DND-41 (cell line): ENCODE results near the gene PAMR1.
A peak's percentile ranks its signal among the peaks of the same experiment; 100 is the strongest.

Experiments
- ATAC-seq: fragments of 200-7000 bp; cut with Tn5 transposase; 3 replicates; pipeline ENCODE4 v1.9.1; 2021; ENCODE audit warnings: low read depth; ENCODE audit not compliant: insufficient read depth
- DNase-seq: peaks from one replicate; pipeline ENCODE4 v3.0.0-alpha.2; 2020
- H2AFZ ChIP-seq: 2 replicates; pipeline ENCODE4 v1.6.0; 2012; ENCODE audit warnings: low read depth, low read length
- H3K27ac ChIP-seq: 2 replicates; pipeline ENCODE4 v1.5.1; 2012; ENCODE audit warnings: low read length, inconsistent platforms
- H3K27me3 ChIP-seq: fragments of 200-600 bp; sonication (generic); 2 replicates; pipeline ENCODE4 v1.6.0; 2012; ENCODE audit warnings: low read length, mild to moderate bottlenecking, inconsistent platforms; ENCODE audit not compliant: insufficient read depth, poor library complexity
- H3K36me3 ChIP-seq: 2 replicates; pipeline ENCODE4 v1.5.1; 2012; ENCODE audit warnings: low read length, inconsistent platforms; ENCODE audit not compliant: insufficient read depth
- H3K4me1 ChIP-seq: 2 replicates; pipeline ENCODE4 v1.5.1; 2012; ENCODE audit warnings: mild to moderate bottlenecking, low read length; ENCODE audit not compliant: insufficient read depth
- H3K4me2 ChIP-seq: 2 replicates; pipeline ENCODE4 v1.6.0; 2012; ENCODE audit warnings: mild to moderate bottlenecking, moderate library complexity, low read length, inconsistent platforms; ENCODE audit not compliant: insufficient read depth
- H3K4me3 ChIP-seq, 2 experiments: fragments of 200-600 bp in 1 of 2; shearing (Covaris generic) in 1 of 2; 2 replicates each; pipeline ENCODE4 v1.5.1; 2012 to 2016; ENCODE audit warnings: inconsistent platforms in 2 of 2, low read length in 2 of 2, mild to moderate bottlenecking in 2 of 2, low read depth in 1 of 2, moderate library complexity in 1 of 2
- H3K79me2 ChIP-seq: 2 replicates; pipeline ENCODE4 v1.6.0; 2012; ENCODE audit warnings: low read length, inconsistent platforms; ENCODE audit not compliant: insufficient read depth
- H3K9ac ChIP-seq: 2 replicates; pipeline ENCODE4 v1.6.0; 2012; ENCODE audit warnings: low read depth, mild to moderate bottlenecking, inconsistent platforms, low read length, moderate library complexity
- H3K9me3 ChIP-seq: 2 replicates; pipeline ENCODE4 v1.5.1; 2012; ENCODE audit warnings: low read length, moderate library complexity, mild to moderate bottlenecking, inconsistent platforms; ENCODE audit not compliant: insufficient read depth, severe bottlenecking
- H4K20me1 ChIP-seq: 2 replicates; pipeline ENCODE4 v1.6.0; 2012; ENCODE audit warnings: low read length; ENCODE audit not compliant: insufficient read depth
- EZH2 ChIP-seq: IDR thresholded peaks from 3 replicates; pipeline ENCODE4 v1.6.1; 2012; ENCODE audit warnings: borderline replicate concordance, low read depth, mild to moderate bottlenecking, moderate library complexity, low read length, inconsistent platforms; ENCODE audit not compliant: severe bottlenecking
- TF ChIP-seq, protein P1 (sequence below): IDR thresholded peaks from 2 replicates; pipeline ENCODE4 v1.5.1; 2012; ENCODE audit warnings: borderline replicate concordance, low read length, moderate library complexity, mild to moderate bottlenecking; ENCODE audit not compliant: poor library complexity, severe bottlenecking; ENCODE audit errors: extremely low read depth

Gene PAMR1

GRCh38 chr11:35393098-35393497 lies 132.3 kb downstream of the PAMR1 start:
- TF ChIP-seq EZH2: no peak
- TF ChIP-seq, protein P1, sequence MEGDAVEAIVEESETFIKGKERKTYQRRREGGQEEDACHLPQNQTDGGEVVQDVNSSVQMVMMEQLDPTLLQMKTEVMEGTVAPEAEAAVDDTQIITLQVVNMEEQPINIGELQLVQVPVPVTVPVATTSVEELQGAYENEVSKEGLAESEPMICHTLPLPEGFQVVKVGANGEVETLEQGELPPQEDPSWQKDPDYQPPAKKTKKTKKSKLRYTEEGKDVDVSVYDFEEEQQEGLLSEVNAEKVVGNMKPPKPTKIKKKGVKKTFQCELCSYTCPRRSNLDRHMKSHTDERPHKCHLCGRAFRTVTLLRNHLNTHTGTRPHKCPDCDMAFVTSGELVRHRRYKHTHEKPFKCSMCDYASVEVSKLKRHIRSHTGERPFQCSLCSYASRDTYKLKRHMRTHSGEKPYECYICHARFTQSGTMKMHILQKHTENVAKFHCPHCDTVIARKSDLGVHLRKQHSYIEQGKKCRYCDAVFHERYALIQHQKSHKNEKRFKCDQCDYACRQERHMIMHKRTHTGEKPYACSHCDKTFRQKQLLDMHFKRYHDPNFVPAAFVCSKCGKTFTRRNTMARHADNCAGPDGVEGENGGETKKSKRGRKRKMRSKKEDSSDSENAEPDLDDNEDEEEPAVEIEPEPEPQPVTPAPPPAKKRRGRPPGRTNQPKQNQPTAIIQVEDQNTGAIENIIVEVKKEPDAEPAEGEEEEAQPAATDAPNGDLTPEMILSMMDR: no peak
- Histone ChIP-seq H3K9ac (no peak overlapping the region), H3K79me2 (no peaks in the 10 kb centered on the region), H3K4me1 (no peaks in the 10 kb centered on the region), H2AFZ (no peak overlapping the region), H3K4me2 (no peak overlapping the region), H3K27ac (no peak overlapping the region), H4K20me1 (no peaks in the 10 kb centered on the region), H3K27me3 (peaks cover 14% of the 10 kb centered on the region), H3K4me3 (no peak overlapping the region), H3K36me3 (no peaks in the 10 kb centered on the region), H3K9me3 (no peaks in the 10 kb centered on the region)
- no peak for ATAC-seq
- DNase-seq: no peak

- Histone ChIP-seq H3K27ac (no peak overlapping the region), H3K79me2 (no peaks in the 10 kb centered on the region), H3K4me3 (no peak overlapping the region), H2AFZ (no peak overlapping the region), H4K20me1 (no peaks in the 10 kb centered on the region), H3K4me2 (no peak overlapping the region), H3K27me3 (peaks cover 14% of the 10 kb centered on the region), H3K9ac (no peak overlapping the region), H3K4me1 (no peaks in the 10 kb centered on the region), H3K36me3 (no peaks in the 10 kb centered on the region), H3K9me3 (no peaks in the 10 kb centered on the region)
- ATAC-seq: peak; percentile 96
- peak; percentile 79 for DNase-seq
- TF ChIP-seq EZH2: no peak
- TF ChIP-seq, protein P1: peak; percentile 93
Observed at GRCh38 chr11:35391922-35392688, 133.3 kb downstream of the PAMR1 start.

DNA sequence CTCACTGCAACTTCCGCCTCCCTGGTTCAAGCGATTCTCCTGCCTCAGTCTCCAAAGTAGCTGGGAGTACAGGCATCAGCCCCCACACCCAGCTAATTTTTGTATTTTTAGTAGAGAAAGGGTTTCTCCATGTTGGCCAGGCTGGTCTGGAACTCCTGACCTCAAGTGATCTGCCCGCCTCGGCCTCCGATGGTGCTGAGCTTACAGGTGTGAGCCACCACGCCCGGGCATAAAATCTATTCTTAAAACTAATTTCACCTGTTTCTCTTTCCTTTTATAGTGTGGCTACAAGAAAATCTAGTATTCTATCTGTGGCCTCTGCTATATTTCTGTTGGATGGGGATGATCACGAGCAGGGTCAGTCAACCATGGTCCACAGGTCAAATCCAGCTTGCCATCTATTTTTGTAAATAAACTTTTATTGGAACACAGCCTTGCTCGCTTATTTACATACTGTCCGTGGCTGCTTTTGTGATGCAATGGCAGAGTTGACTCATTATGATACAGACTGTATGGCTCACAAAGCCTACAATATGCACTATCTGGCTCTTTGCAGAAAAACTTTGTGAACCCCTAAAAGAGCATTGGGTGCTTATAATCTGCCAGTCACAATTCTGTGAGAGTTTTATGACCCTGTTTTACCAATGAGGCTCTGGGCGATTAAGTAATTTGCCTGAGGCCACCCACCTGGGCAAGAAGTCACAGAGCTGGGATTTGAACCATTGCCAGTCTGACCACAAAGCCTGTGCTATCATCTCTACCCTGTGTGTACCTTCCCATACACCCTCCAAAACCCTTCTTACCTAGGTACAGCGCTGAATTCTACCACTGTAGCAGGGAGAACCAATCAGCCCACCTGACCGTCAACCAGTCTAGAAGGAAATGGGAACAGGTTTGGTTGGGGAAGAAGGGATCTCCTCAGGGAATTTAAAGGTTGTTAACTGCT lies 134.4 kb downstream of the PAMR1 start:
- Histone ChIP-seq H3K27me3 (peaks cover 14% of the 10 kb centered on the region), H3K4me1 (no peaks in the 10 kb centered on the region), H3K4me3 (no peak overlapping the region), H3K79me2 (no peaks in the 10 kb centered on the region), H4K20me1 (no peaks in the 10 kb centered on the region), H3K27ac (no peak overlapping the region), H2AFZ (no peak overlapping the region), H3K9me3 (no peaks in the 10 kb centered on the region), H3K9ac (no peak overlapping the region), H3K4me2 (no peak overlapping the region), H3K36me3 (no peaks in the 10 kb centered on the region)
- TF ChIP-seq, protein P1: no peak
- TF ChIP-seq EZH2: no peak
- DNase-seq (no peak), ATAC-seq (no peak)
